HepG2 (cell line): Measurements from ENCODE around the gene SLC1A5. TPM values are rescaled to one million over a fixed set of nuclear protein-coding genes. Genes with fewer than 3 reads are reported as not detected.

Experiments
- ATAC-seq: fragments of 200-7000 bp; cut with Tn5 transposase; 3 replicates; pipeline ENCODE4 v1.9.1; 2020; ENCODE audit warnings: mild to moderate bottlenecking, moderate library complexity
- BruUV-seq: library from RNA; stranded (reverse); fragments of 400-500 nt; replicated peaks from 2 replicates; lab custom pipeline; 2021; lab: Mats Ljungman, UMichigan
- CTCF ChIA-PET: fragments of 300-600 bp; formaldehyde crosslinking; extraction: SDS; loops from one replicate; lab custom pipeline; 2021; ENCODE audit warnings: low total read pairs, inconsistent platforms, low intra/inter-chr PET ratio; lab: Yijun Ruan, JAX
- POLR2A ChIA-PET: fragments of 350-600 bp; sonication (Branson Sonifier 250); formaldehyde crosslinking; loops from one replicate; lab custom pipeline; 2020; ENCODE audit warnings: antibody characterized with exemption, inconsistent platforms; lab: Yijun Ruan, JAX
- DNase-seq: peaks from one replicate; pipeline ENCODE4 v3.0.0-alpha.2; 2015; ENCODE audit warnings: low spot score
- FAIRE-seq: peaks from 3 replicates; lab custom pipeline; 2011; peaks lifted over from hg19 to GRCh38; lab: Jason Lieb, UNC
- H2AFZ ChIP-seq: one replicate; pipeline ENCODE4 v1.6.1; 2011; ENCODE audit warnings: low read length, inconsistent platforms
- H3K27ac ChIP-seq: fragments of 300-600 bp; 3 replicates; pipeline ENCODE4 v1.8.0; 2011; ENCODE audit warnings: mixed run types, mild to moderate bottlenecking, mixed read lengths, low read length, inconsistent platforms; ENCODE audit not compliant: insufficient read depth; ENCODE audit errors: extremely low read length
- H3K27me3 ChIP-seq, 2 experiments: fragments of 200-600 bp in 1 of 2; 2 replicates in 1 of 2; 3 replicates in 1 of 2; pipeline versions ENCODE4 v1.6.0 to v1.8.0; 2011; ENCODE audit warnings: low read length in 2 of 2, mild to moderate bottlenecking in 2 of 2, moderate library complexity in 2 of 2, inconsistent platforms in 1 of 2; ENCODE audit not compliant: insufficient read depth in 2 of 2, control insufficient read depth in 1 of 2
- H3K36me3 ChIP-seq, 2 experiments: fragments of 200-600 bp in 1 of 2; replicated peaks in 1 of 2; 2 replicates in 1 of 2; 3 replicates in 1 of 2; pipeline versions ENCODE4 v1.5.1 to v1.8.0; 2011; ENCODE audit warnings: low read length in 2 of 2, inconsistent platforms in 1 of 2; ENCODE audit not compliant: insufficient read depth in 2 of 2, control insufficient read depth in 1 of 2
- H3K4me1 ChIP-seq: 2 replicates; pipeline ENCODE4 v1.5.1; 2012; ENCODE audit warnings: low read length, inconsistent platforms; ENCODE audit not compliant: insufficient read depth
- H3K4me2 ChIP-seq: 2 replicates; pipeline ENCODE4 v1.6.0; 2011; ENCODE audit warnings: low read depth, low read length, inconsistent platforms
- H3K4me3 ChIP-seq, 3 experiments: fragments of 200-600 bp in 1 of 3; sonication (generic), shearing (Covaris generic) in 1 of 3; replicated peaks in 1 of 3; 2 replicates each; pipeline ENCODE4 v1.5.1; 2011 to 2016; ENCODE audit warnings: low read length in 3 of 3, inconsistent platforms in 2 of 3, low read depth in 2 of 3, mild to moderate bottlenecking in 2 of 3, control low read depth in 1 of 3, mixed read lengths in 1 of 3; ENCODE audit not compliant: insufficient read depth in 1 of 3
- H3K79me2 ChIP-seq: one replicate; pipeline ENCODE4 v1.6.1; 2011; ENCODE audit warnings: low read length, inconsistent platforms; ENCODE audit not compliant: insufficient read depth
- H3K9ac ChIP-seq: 2 replicates; pipeline ENCODE4 v1.6.0; 2011; ENCODE audit warnings: mild to moderate bottlenecking, low read depth, low read length, inconsistent platforms; ENCODE audit not compliant: insufficient read depth
- H3K9me3 ChIP-seq: 2 replicates; pipeline ENCODE4 v1.5.1; 2012; ENCODE audit warnings: mild to moderate bottlenecking, low read length
- H4K20me1 ChIP-seq: 2 replicates; pipeline ENCODE4 v1.6.0; 2011; ENCODE audit warnings: inconsistent platforms, mild to moderate bottlenecking, low read length, moderate library complexity; ENCODE audit not compliant: insufficient read depth
- BCL6 ChIP-seq: IDR thresholded peaks from 2 replicates; pipeline ENCODE4 v1.6.1; 2016; ENCODE audit warnings: missing genetic modification reagents, missing compliant biosample characterization
- CCAR2 ChIP-seq: fragments of 200-400 bp; formaldehyde crosslinking; optimal IDR thresholded peaks from 2 replicates; pipeline ENCODE3; 2018; ENCODE audit warnings: low read depth, mild to moderate bottlenecking, low read length, moderate library complexity
- CEBPG ChIP-seq: IDR thresholded peaks from 2 replicates; pipeline ENCODE4 v1.6.1; 2016
- DNMT1 ChIP-seq: sonication (generic); formaldehyde crosslinking; IDR thresholded peaks from 2 replicates; pipeline ENCODE4 v1.5.1; 2020; ENCODE audit warnings: mild to moderate bottlenecking, missing genetic modification reagents
- EP300 ChIP-seq, 3 experiments: sonication (generic) in 1 of 3; formaldehyde crosslinking in 1 of 3; IDR thresholded peaks; 2 replicates each; pipeline versions ENCODE4 v1.5.1 to v1.6.1; 2011 to 2020; ENCODE audit warnings: low read depth in 2 of 3, low read length in 2 of 3, borderline replicate concordance in 1 of 3, improper control_type of control experiment in 1 of 3, mild to moderate bottlenecking in 1 of 3, missing genetic modification reagents in 1 of 3, moderate library complexity in 1 of 3
- HHEX ChIP-seq: IDR thresholded peaks from 2 replicates; pipeline ENCODE4 v1.6.1; 2016; ENCODE audit warnings: control low read depth
- HMG20A ChIP-seq: IDR thresholded peaks from 2 replicates; pipeline ENCODE4 v1.6.1; 2016; ENCODE audit warnings: borderline replicate concordance
- HNRNPH1 ChIP-seq: fragments of 200-400 bp; formaldehyde crosslinking; optimal IDR thresholded peaks from 2 replicates; pipeline ENCODE3; 2017; ENCODE audit warnings: mild to moderate bottlenecking, low read depth, low read length
- IRF9 ChIP-seq: sonication (generic); formaldehyde crosslinking; IDR thresholded peaks from 2 replicates; pipeline ENCODE4 v1.8.0; 2022; ENCODE audit warnings: missing genetic modification reagents, mild to moderate bottlenecking, borderline replicate concordance
- MIER3 ChIP-seq: IDR thresholded peaks from 2 replicates; pipeline ENCODE4 v1.6.1; 2016; ENCODE audit warnings: missing compliant biosample characterization, borderline replicate concordance
- NKX3-1 ChIP-seq: sonication (generic); formaldehyde crosslinking; IDR thresholded peaks from 2 replicates; pipeline ENCODE4 v1.5.0; 2020; ENCODE audit warnings: missing genetic modification reagents
- RELA ChIP-seq: sonication (generic); formaldehyde crosslinking; IDR thresholded peaks from 2 replicates; pipeline ENCODE4 v1.4.0; 2020; ENCODE audit warnings: missing genetic modification reagents
- RXRA ChIP-seq: sonication (generic); formaldehyde crosslinking; IDR thresholded peaks from 2 replicates; pipeline ENCODE4 v1.5.1; 2020; ENCODE audit warnings: missing genetic modification reagents
- U2AF1 ChIP-seq: fragments of 200-400 bp; formaldehyde crosslinking; optimal IDR thresholded peaks from 2 replicates; pipeline ENCODE3; 2017; ENCODE audit warnings: mild to moderate bottlenecking, low read depth, low read length
- ZNF17 ChIP-seq: sonication (generic); formaldehyde crosslinking; IDR thresholded peaks from 2 replicates; pipeline ENCODE4 v1.5.0; 2020; ENCODE audit warnings: mild to moderate bottlenecking, missing genetic modification reagents
- ZNF331 ChIP-seq: sonication (generic); formaldehyde crosslinking; IDR thresholded peaks from 2 replicates; pipeline ENCODE4 v1.4.0; 2020; ENCODE audit warnings: missing genetic modification reagents
- ZNF788 ChIP-seq: sonication (generic); formaldehyde crosslinking; IDR thresholded peaks from 2 replicates; pipeline ENCODE4 v1.5.0; 2020; ENCODE audit warnings: mild to moderate bottlenecking, missing genetic modification reagents, borderline replicate concordance
- WGBS: methylation state at CpG from one replicate; pipeline ENCODE4 v1.1.6; 2017; ENCODE audit warnings: low lambda C conversion rate; 5-methylcytosine and 5-hydroxymethylcytosine counted together
- in situ Hi-C: cut with HindIII; loops from 2 replicates; pipeline ENCODE4 v1.10.0; 2017; ENCODE audit warnings: low pct_unique_long_range_greater_than_20kb; ENCODE audit not compliant: extremely low pct_ligation_motif_present
- intact Hi-C: fragments of 100-400 bp; cut with micrococcal nuclease; formaldehyde crosslinking; loops from one replicate; pipeline ENCODE4 v1.10.0; 2022; ENCODE audit not compliant: unreplicated experiment
- polyA plus RNA-seq, 8 experiments: library from polyadenylated mRNA; depleted of rRNA in 3 of 8; stranded (reverse) in 7 of 8; unstranded in 1 of 8; fragments of >200 nt; fragmentation: Illumina TruSeq in 4 of 8; extraction: Trizol in 4 of 8; gene quantifications; 2 replicates each; pipeline versions ENCODE4 v1.2.1 to v1.2.3, GENCODE V29; 2011 to 2016; ENCODE audit warnings: low read depth in 4 of 8, missing spikeins in 1 of 8, mixed read lengths in 1 of 8; ENCODE audit not compliant: insufficient read depth in 1 of 8
- total RNA-seq, 5 experiments: library from RNA; depleted of rRNA; stranded (reverse); fragments of >200 nt; fragmentation: Illumina TruSeq; extraction: Trizol; gene quantifications; 2 replicates each; pipeline ENCODE4 v1.2.3, GENCODE V29; 2016; ENCODE audit warnings: low read depth in 1 of 5
- TF ChIP-seq, protein P1 (sequence below): sonication (generic); formaldehyde crosslinking; IDR thresholded peaks from 2 replicates; pipeline ENCODE4 v1.8.0; 2022; ENCODE audit warnings: mild to moderate bottlenecking, missing genetic modification reagents
- TF ChIP-seq, protein P2 (sequence below): sonication (generic); formaldehyde crosslinking; IDR thresholded peaks from 2 replicates; pipeline ENCODE4 v1.4.0; 2020; ENCODE audit warnings: low read depth, missing genetic modification reagents

Gene SLC1A5
- total and polyA plus RNA-seq, 2 of the 13 experiments (the other 11 are each of a cell fraction or from before 2014, with no cell fraction given), result 120 to 159 TPM

DNA sequence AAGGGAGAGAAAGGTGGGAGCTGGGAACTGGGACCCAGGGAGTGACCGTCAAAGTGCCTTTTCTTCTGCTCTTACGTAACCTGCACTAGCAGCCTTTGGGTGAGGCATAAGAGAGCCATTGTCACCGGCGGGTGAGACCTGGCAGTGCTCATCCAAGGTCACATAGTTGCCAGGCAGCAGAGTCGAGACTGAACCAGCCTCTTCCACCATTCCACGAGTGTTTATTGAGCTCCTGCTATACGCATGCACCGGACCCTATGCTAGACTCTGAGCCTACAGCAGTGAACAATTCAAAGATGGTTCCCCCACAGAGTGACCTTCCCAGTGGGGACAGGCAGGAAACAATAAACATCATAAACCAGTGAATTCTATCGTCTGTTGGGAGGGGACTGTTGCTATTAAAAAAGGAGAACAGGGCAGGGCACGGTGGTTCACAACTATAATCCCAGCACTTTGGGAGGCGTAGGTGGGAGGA is 23.5 kb downstream of the SLC1A5 start (continued):
- TF ChIP-seq RXRA (CRISPR knock-in tag) (peak; percentile 74; the same call in 1 of the 2 replicates), EP300 (IDR thresholded peaks at IDR 0.05; ENCODE audit: low read depth in 2 of 2, low read length in 2 of 2) (peak in 1 of 2 experiments; percentile 28; a peak in 1 of 4 replicates), EP300 (CRISPR knock-in tag; IDR thresholded peaks at IDR 0.05; ENCODE audit: borderline replicate concordance) (0 out of 2 replicates have a peak, but pooled peaks have one; percentile 21), HNRNPH1 (no peak), ZNF331 (CRISPR knock-in tag) (peak; percentile 83), ZNF788 (CRISPR knock-in tag) (peak; percentile 61; the same call in 1 of the 2 replicates), CEBPG (CRISPR knock-in tag) (peak; percentile 87), CCAR2 (peak; percentile 11), BCL6 (CRISPR knock-in tag) (peak; percentile 64), HMG20A (peak; percentile 77), ZNF17 (CRISPR knock-in tag) (no peak), MIER3 (CRISPR knock-in tag) (peak; percentile 66; the same call in 1 of the 2 replicates)
- TF ChIP-seq, protein P1, sequence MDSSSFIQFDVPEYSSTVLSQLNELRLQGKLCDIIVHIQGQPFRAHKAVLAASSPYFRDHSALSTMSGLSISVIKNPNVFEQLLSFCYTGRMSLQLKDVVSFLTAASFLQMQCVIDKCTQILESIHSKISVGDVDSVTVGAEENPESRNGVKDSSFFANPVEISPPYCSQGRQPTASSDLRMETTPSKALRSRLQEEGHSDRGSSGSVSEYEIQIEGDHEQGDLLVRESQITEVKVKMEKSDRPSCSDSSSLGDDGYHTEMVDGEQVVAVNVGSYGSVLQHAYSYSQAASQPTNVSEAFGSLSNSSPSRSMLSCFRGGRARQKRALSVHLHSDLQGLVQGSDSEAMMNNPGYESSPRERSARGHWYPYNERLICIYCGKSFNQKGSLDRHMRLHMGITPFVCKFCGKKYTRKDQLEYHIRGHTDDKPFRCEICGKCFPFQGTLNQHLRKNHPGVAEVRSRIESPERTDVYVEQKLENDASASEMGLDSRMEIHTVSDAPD, result 0 out of 2 replicates have a peak, but pooled peaks have one; percentile 67

DNA sequence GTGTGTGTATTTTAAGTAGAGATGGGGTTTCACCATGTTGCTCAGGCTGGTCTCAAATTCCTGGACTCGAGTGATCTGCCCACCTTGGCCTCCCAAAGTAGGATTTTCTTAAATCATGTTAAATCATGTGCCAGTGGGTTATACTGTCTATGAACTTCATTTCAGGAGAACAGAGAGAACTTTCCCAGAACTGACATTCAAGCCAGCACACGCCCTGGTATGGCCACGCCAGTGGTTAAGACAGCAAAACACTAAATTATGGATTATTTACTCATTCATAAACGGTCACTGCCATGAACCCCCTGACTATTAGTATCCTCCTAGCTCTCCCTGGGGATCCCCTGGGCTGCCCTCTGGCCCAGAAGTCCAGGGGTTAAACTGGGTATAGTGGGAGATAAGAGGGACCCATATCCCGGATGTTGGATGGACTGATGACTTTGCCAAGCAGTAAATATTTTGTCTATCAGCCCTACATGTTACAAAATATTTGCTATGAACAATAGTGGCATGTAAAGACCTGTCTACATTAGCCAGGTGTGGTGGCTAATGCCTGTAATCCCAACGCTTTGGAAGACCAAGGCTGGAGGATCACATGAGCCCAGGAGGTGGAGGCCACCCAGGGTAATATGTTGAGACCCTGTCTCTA is 26.0 kb downstream of the SLC1A5 start:
- Histone ChIP-seq H3K79me2 (no peaks in the 10 kb centered on the region), H3K4me3 (no peak overlapping the region), H4K20me1 (no peaks in the 10 kb centered on the region), H2AFZ (no peak overlapping the region), H3K9ac (no peak overlapping the region), H3K4me1 (peaks cover 56% of the 10 kb centered on the region), H3K36me3 (no peaks in the 10 kb centered on the region), H3K4me2 (no peak overlapping the region), H3K9me3 (no peaks in the 10 kb centered on the region), H3K27me3 (no peaks in the 10 kb centered on the region), H3K27ac (no peak overlapping the region)
- WGBS, result 71% methylated on average over 6 of the region's 6 CpGs
- no TSS peak for BruUV-seq
- intact Hi-C loops, result no loop called here
- ChIA-PET POLR2A (no interaction called here), CTCF (no interaction called here)
- in situ Hi-C loops, result no loop called here
- ATAC-seq (no peak), FAIRE-seq (no peak), DNase-seq (no peak)
- TF ChIP-seq DNMT1 (CRISPR knock-in tag), result no peak
- TF ChIP-seq IRF9, result no peak
- TF ChIP-seq RELA (CRISPR knock-in tag), result no peak
- TF ChIP-seq NKX3-1 (CRISPR knock-in tag), result no peak
- no peak for TF ChIP-seq HHEX
- no peak for TF ChIP-seq U2AF1
- TF ChIP-seq, protein P2, sequence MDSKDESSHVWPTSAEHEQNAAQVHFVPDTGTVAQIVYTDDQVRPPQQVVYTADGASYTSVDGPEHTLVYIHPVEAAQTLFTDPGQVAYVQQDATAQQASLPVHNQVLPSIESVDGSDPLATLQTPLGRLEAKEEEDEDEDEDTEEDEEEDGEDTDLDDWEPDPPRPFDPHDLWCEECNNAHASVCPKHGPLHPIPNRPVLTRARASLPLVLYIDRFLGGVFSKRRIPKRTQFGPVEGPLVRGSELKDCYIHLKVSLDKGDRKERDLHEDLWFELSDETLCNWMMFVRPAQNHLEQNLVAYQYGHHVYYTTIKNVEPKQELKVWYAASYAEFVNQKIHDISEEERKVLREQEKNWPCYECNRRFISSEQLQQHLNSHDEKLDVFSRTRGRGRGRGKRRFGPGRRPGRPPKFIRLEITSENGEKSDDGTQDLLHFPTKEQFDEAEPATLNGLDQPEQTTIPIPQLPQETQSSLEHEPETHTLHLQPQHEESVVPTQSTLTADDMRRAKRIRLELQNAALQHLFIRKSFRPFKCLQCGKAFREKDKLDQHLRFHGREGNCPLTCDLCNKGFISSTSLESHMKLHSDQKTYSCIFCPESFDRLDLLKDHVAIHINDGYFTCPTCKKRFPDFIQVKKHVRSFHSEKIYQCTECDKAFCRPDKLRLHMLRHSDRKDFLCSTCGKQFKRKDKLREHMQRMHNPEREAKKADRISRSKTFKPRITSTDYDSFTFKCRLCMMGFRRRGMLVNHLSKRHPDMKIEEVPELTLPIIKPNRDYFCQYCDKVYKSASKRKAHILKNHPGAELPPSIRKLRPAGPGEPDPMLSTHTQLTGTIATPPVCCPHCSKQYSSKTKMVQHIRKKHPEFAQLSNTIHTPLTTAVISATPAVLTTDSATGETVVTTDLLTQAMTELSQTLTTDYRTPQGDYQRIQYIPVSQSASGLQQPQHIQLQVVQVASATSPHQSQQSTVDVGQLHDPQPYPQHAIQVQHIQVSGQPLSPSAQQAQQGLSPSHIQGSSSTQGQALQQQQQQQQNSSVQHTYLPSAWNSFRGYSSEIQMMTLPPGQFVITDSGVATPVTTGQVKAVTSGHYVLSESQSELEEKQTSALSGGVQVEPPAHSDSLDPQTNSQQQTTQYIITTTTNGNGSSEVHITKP, result no peak
